Spleen (tissue), 11 donors: Measurements from ENCODE around the gene DNAJA2. TPM values are rescaled to one million over a fixed set of nuclear protein-coding genes. Genes with fewer than 3 reads are reported as not detected.

Source experiments
- DNase-seq: peaks from one replicate; pipeline ENCODE4 v3.0.0-alpha.2; 2020
- H3K27ac ChIP-seq, 8 donors: fragments of 200-600 bp; sonication (generic) in 7 of 8; 1 replicate in 4 of 8; 2 replicates in 4 of 8; pipeline versions ENCODE4 v1.5.0 to v1.8.0; 2016 to 2021; ENCODE audit warnings: inconsistent platforms in 4 of 8, mild to moderate bottlenecking in 4 of 8, moderate library complexity in 1 of 8
- H3K27me3 ChIP-seq, 7 donors: fragments of 200-600 bp; sonication (generic) in 6 of 7; replicated peaks in 1 of 7; 1 replicate in 4 of 7; 2 replicates in 3 of 7; pipeline versions ENCODE4 v1.5.0 to v1.8.0; 2016 to 2021; ENCODE audit warnings: inconsistent platforms in 3 of 7, mild to moderate bottlenecking in 1 of 7
- H3K36me3 ChIP-seq, 6 donors: fragments of 200-600 bp; sonication (generic) in 5 of 6; 1 replicate in 4 of 6; 2 replicates in 2 of 6; pipeline versions ENCODE4 v1.5.0 to v1.8.0; 2016 to 2021; ENCODE audit warnings: inconsistent platforms in 2 of 6
- H3K4me1 ChIP-seq, 6 donors: fragments of 200-600 bp; sonication (generic) in 5 of 6; 1 replicate in 3 of 6; 2 replicates in 3 of 6; pipeline versions ENCODE4 v1.5.0 to v1.8.0; 2016 to 2021; ENCODE audit warnings: inconsistent platforms in 3 of 6
- H3K4me3 ChIP-seq, 8 donors: fragments of 200-600 bp; sonication (generic) in 7 of 8; 1 replicate in 4 of 8; 2 replicates in 4 of 8; pipeline versions ENCODE4 v1.5.0 to v1.8.0; 2016 to 2021; ENCODE audit warnings: inconsistent platforms in 4 of 8, mild to moderate bottlenecking in 4 of 8, moderate library complexity in 2 of 8
- H3K9me3 ChIP-seq, 8 donors: fragments of 200-600 bp; sonication (generic) in 7 of 8; 1 replicate in 4 of 8; 2 replicates in 4 of 8; pipeline versions ENCODE4 v1.5.0 to v1.8.0; 2016 to 2021; ENCODE audit warnings: inconsistent platforms in 4 of 8
- CTCF ChIP-seq, 11 experiments: fragments of 200-600 bp in 7 of 11; fragments of 450-650 bp in 4 of 11; sonication (generic) in 4 of 11; IDR thresholded peaks in 8 of 11; conservative IDR thresholded peaks in 3 of 11; 1 replicate in 7 of 11; 2 replicates in 4 of 11; pipeline versions ENCODE4 v1.4.0 to v1.8.0; 2016 to 2021; ENCODE audit warnings: antibody characterized with exemption in 11 of 11, inconsistent platforms in 4 of 11, mild to moderate bottlenecking in 1 of 11
- POLR2A ChIP-seq, 3 donors: fragments of 450-650 bp; IDR thresholded peaks; one replicate each; pipeline ENCODE4 v1.5.1; 2017; ENCODE audit warnings: antibody characterized with exemption in 3 of 3, mild to moderate bottlenecking in 1 of 3
- POLR2AphosphoS5 ChIP-seq, 3 donors: sonication (generic); formaldehyde crosslinking; IDR thresholded peaks; one replicate each; pipeline ENCODE4 v1.5.1; 2017; ENCODE audit warnings: antibody characterized with exemption in 3 of 3
- WGBS, 5 donors: extraction: QIAGEN DNeasy Blood & Tissue Kit in 3 of 5; methylation state at CpG; one replicate each; pipeline versions ENCODE4 v1.1.5 to v1.1.7; 2013 to 2018; 5-methylcytosine and 5-hydroxymethylcytosine counted together
- intact Hi-C: fragments of 100-400 bp; cut with DNase I; formaldehyde crosslinking; loops from one replicate; pipeline ENCODE4 v1.15.0; 2023; ENCODE audit warnings: low total_unique reads
- polyA plus RNA-seq, 3 donors: library from polyadenylated mRNA; stranded (reverse); fragments of 200-250 nt; gene quantifications; one replicate each; pipeline ENCODE4 v1.2.1, GENCODE V29; 2013
- total RNA-seq, 7 donors: library from RNA; depleted of rRNA in 3 of 7; stranded (reverse); fragments of >200 nt in 3 of 7; fragmentation: NEBNext Ultra II Directional in 4 of 7; extraction: Animal tissue kit (Norgen Biotek cat#: 25700) in 4 of 7; gene quantifications; one replicate each; pipeline versions ENCODE4 v1.1.0 to v1.2.1, GENCODE V29; 2016 to 2021
- donor health status: healthy with polysubstance abuse.
- donor health status: DM: no; HTN: no; CAD: no; lungs with moderate emphysema.
- donor health status: DM: no; HTN: no; CAD: no.
- donor health status: Bipolar disorder and iron deficiency.
- donor health status: healthy.
- donor health status: DM: no; HTN: no; CAD: no.
- donor health status: DM: yes; HTN: yes; CAD: no.

The DNAJA2 gene
- total and polyA plus RNA-seq, 10 donors: 25.0 to 61.5 (median 50.4) TPM

- Histone ChIP-seq H3K4me1 (peaks cover 6 to 68% (median 20%) of the 10 kb centered on the region in 6 donors), H3K9me3 (no peaks in the 10 kb centered on the region), H3K27ac (peak overlapping the region in 4 of 8 donors; percentile 13 to 76 (median 68)), H3K36me3 (peaks cover 24 to 100% (median 94%) of the 10 kb centered on the region in 6 donors), H3K27me3 (no peaks in the 10 kb centered on the region), H3K4me3 (no peak overlapping the region)
- intact Hi-C loops: no loop called here
- DNase-seq: no peak
- no peak for TF ChIP-seq POLR2AphosphoS5 (IDR thresholded peaks at IDR 0.05)
- no peak for TF ChIP-seq CTCF (IDR thresholded peaks at IDR 0.05 in 8 of 11, conservative IDR thresholded peaks at IDR 0.05 in 3 of 11)
- TF ChIP-seq POLR2A (IDR thresholded peaks at IDR 0.05): no peak
- WGBS, 5 donors: 72 to 89% (median 78%) methylated on average over 3 of the region's 3 CpGs
Observed at GRCh38 chr16:46962629-46963028, 10.8 kb downstream of the DNAJA2 start.

GRCh38 chr16:46961373-46962353 is 11.8 kb downstream of the DNAJA2 start:
- DNase-seq: no peak
- Histone ChIP-seq H3K4me3 (no peak overlapping the region), H3K9me3 (no peaks in the 10 kb centered on the region), H3K4me1 (peaks cover 6 to 60% (median 20%) of the 10 kb centered on the region in 6 donors), H3K27ac (peak overlapping the region in 6 of 8 donors; percentile 13 to 76 (median 59)), H3K36me3 (peaks cover 20 to 100% (median 94%) of the 10 kb centered on the region in 6 donors), H3K27me3 (no peaks in the 10 kb centered on the region)
- WGBS, 5 donors: 50 to 70% (median 54%) methylated on average over 9 of the region's 9 CpGs
- intact Hi-C loops: no loop called here
- TF ChIP-seq CTCF (IDR thresholded peaks at IDR 0.05 in 8 of 11, conservative IDR thresholded peaks at IDR 0.05 in 3 of 11): no peak
- TF ChIP-seq POLR2A (IDR thresholded peaks at IDR 0.05): no peak
- no peak for TF ChIP-seq POLR2AphosphoS5 (IDR thresholded peaks at IDR 0.05)

- H3K27ac ChIP-seq: no peak overlapping the region
- H3K27me3 ChIP-seq: no peaks in the 10 kb centered on the region
- intact Hi-C loops: loop anchor here (10.0 kb wide), 1 partner anchor 1200 kb away; the partner anchor contains the start of gene ABCC12
- no peak for DNase-seq
- H3K9me3 ChIP-seq: no peaks in the 10 kb centered on the region
- WGBS, 5 donors: 89 to 98% (median 95%) methylated on average over 5 of the region's 5 CpGs
- no peak overlapping the region for H3K4me3 ChIP-seq
- H3K36me3 ChIP-seq: peaks cover 2 to 59% (median 52%) of the 10 kb centered on the region in 6 donors
- peaks cover 0 to 9% (median 0%) of the 10 kb centered on the region in 6 donors for H3K4me1 ChIP-seq
- no peak for TF ChIP-seq POLR2AphosphoS5 (IDR thresholded peaks at IDR 0.05)
- TF ChIP-seq POLR2A (IDR thresholded peaks at IDR 0.05): no peak
- no peak for TF ChIP-seq CTCF (IDR thresholded peaks at IDR 0.05 in 8 of 11, conservative IDR thresholded peaks at IDR 0.05 in 3 of 11)
Observed at GRCh38 chr16:46954562-46954961, 18.9 kb downstream of the DNAJA2 start.

GRCh38 chr16:46950009-46950408 is 23.5 kb downstream of the DNAJA2 start:
- Histone ChIP-seq H3K36me3 (peaks cover 0 to 14% (median 8%) of the 10 kb centered on the region in 6 donors), H3K27ac (no peak overlapping the region), H3K9me3 (no peaks in the 10 kb centered on the region), H3K4me1 (peaks cover 0 to 3% (median 0%) of the 10 kb centered on the region in 6 donors), H3K4me3 (no peak overlapping the region), H3K27me3 (no peaks in the 10 kb centered on the region)
- no peak for DNase-seq
- TF ChIP-seq POLR2A (IDR thresholded peaks at IDR 0.05) (no peak), CTCF (IDR thresholded peaks at IDR 0.05 in 8 of 11, conservative IDR thresholded peaks at IDR 0.05 in 3 of 11) (no peak), POLR2AphosphoS5 (IDR thresholded peaks at IDR 0.05) (no peak)
- intact Hi-C loops: loop anchor here (10.0 kb wide), 1 partner anchor 1205 kb away; the partner anchor contains the start of gene ABCC12
- WGBS, 5 donors: 67 to 97% (median 77%) methylated on average over 1 of the region's 1 CpG
